Measurements from ENCODE around the gene BCKDK.

Gene BCKDK

DNA sequence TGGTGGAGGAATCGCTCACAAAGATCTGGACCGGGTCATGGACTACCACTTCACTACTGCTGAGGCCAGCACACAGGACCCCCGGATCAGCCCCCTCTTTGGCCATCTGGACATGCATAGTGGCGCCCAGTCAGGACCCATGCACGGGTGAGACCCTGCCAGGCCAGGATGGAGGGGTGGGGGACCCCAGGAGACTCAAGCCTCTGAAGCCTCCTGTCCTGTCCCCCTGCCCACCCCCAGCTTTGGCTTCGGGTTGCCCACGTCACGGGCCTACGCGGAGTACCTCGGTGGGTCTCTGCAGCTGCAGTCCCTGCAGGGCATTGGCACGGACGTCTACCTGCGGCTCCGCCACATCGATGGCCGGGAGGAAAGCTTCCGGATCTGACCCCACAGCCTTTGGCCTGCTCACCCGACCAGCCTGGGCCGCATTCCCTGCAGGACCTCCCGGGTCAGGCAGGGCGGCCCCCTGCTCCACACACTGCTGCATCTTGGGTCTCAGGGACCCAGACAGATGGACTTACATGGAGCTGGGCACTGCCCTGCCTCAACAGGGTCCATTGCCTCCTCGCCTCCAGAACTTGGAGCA lies 3.8 kb downstream of the BCKDK start:
- TF ChIP-seq TOX (CRISPR knock-in tag; IDR thresholded peaks at IDR 0.05; ENCODE audit: borderline replicate concordance) (no peak), GLIS3 (CRISPR knock-in tag; IDR thresholded peaks at IDR 0.05) (no peak)
- TF ChIP-seq, protein P1, sequence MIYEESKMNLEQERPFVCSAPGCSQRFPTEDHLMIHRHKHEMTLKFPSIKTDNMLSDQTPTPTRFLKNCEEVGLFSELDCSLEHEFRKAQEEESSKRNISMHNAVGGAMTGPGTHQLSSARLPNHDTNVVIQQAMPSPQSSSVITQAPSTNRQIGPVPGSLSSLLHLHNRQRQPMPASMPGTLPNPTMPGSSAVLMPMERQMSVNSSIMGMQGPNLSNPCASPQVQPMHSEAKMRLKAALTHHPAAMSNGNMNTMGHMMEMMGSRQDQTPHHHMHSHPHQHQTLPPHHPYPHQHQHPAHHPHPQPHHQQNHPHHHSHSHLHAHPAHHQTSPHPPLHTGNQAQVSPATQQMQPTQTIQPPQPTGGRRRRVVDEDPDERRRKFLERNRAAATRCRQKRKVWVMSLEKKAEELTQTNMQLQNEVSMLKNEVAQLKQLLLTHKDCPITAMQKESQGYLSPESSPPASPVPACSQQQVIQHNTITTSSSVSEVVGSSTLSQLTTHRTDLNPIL (CRISPR knock-in tag; IDR thresholded peaks at IDR 0.05; ENCODE audit: low read depth), result no peak
- TF ChIP-seq, protein P2, sequence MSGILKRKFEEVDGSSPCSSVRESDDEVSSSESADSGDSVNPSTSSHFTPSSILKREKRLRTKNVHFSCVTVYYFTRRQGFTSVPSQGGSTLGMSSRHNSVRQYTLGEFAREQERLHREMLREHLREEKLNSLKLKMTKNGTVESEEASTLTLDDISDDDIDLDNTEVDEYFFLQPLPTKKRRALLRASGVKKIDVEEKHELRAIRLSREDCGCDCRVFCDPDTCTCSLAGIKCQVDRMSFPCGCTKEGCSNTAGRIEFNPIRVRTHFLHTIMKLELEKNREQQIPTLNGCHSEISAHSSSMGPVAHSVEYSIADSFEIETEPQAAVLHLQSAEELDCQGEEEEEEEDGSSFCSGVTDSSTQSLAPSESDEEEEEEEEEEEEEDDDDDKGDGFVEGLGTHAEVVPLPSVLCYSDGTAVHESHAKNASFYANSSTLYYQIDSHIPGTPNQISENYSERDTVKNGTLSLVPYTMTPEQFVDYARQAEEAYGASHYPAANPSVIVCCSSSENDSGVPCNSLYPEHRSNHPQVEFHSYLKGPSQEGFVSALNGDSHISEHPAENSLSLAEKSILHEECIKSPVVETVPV (CRISPR knock-in tag; IDR thresholded peaks at IDR 0.05), result no peak
- ATAC-seq, result no peak

DNA sequence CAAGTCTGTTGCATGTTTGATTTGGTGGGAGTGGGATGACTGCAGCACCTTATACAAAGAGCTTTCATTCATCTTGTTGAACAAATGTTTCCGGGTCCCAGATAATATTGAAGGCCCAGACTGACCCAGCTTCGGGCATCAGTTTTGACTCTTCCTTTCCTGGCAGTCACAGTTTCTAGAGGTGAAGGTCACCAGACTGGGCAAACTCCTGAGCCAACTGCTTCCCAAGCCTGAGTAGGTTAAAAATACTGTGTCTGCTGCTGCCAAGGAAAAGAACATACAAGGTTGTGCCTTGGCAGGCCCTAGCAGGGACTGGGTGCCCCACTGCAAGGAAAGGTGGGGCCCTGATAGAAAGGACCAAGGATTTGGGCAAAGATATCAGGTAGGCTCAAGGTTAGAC lies 4.5 kb downstream of the BCKDK start:
- TF ChIP-seq ZNF565 (CRISPR knock-in tag; conservative IDR thresholded peaks at IDR 0.05; ENCODE audit: low read depth) (no peak), GLIS3 (CRISPR knock-in tag; IDR thresholded peaks at IDR 0.05) (no peak), TCF4 (CRISPR knock-in tag; IDR thresholded peaks at IDR 0.05; ENCODE audit: borderline replicate concordance) (no peak), ZFP30 (CRISPR knock-in tag; IDR thresholded peaks at IDR 0.05) (no peak), ZNF70 (CRISPR knock-in tag; IDR thresholded peaks at IDR 0.05) (no peak), ISL1 (CRISPR knock-in tag; IDR thresholded peaks at IDR 0.05) (no peak), TOX (CRISPR knock-in tag; IDR thresholded peaks at IDR 0.05; ENCODE audit: borderline replicate concordance) (no peak), ARNTL (CRISPR knock-in tag; IDR thresholded peaks at IDR 0.05; ENCODE audit: borderline replicate concordance, low read depth) (no peak), SNAI2 (CRISPR knock-in tag; IDR thresholded peaks at IDR 0.05) (no peak), ESRRG (CRISPR knock-in tag; IDR thresholded peaks at IDR 0.05) (no peak), CSDC2 (CRISPR knock-in tag; IDR thresholded peaks at IDR 0.05) (no peak), ZC3H10 (CRISPR knock-in tag; IDR thresholded peaks at IDR 0.05) (no peak), OSR1 (CRISPR knock-in tag; IDR thresholded peaks at IDR 0.05) (no peak), ZFP3 (CRISPR knock-in tag; IDR thresholded peaks at IDR 0.05) (no peak)
- TF ChIP-seq, protein P1 (CRISPR knock-in tag; IDR thresholded peaks at IDR 0.05; ENCODE audit: low read depth), result no peak
- TF ChIP-seq, protein P2 (CRISPR knock-in tag; IDR thresholded peaks at IDR 0.05), result no peak
- ATAC-seq, result no peak

DNA sequence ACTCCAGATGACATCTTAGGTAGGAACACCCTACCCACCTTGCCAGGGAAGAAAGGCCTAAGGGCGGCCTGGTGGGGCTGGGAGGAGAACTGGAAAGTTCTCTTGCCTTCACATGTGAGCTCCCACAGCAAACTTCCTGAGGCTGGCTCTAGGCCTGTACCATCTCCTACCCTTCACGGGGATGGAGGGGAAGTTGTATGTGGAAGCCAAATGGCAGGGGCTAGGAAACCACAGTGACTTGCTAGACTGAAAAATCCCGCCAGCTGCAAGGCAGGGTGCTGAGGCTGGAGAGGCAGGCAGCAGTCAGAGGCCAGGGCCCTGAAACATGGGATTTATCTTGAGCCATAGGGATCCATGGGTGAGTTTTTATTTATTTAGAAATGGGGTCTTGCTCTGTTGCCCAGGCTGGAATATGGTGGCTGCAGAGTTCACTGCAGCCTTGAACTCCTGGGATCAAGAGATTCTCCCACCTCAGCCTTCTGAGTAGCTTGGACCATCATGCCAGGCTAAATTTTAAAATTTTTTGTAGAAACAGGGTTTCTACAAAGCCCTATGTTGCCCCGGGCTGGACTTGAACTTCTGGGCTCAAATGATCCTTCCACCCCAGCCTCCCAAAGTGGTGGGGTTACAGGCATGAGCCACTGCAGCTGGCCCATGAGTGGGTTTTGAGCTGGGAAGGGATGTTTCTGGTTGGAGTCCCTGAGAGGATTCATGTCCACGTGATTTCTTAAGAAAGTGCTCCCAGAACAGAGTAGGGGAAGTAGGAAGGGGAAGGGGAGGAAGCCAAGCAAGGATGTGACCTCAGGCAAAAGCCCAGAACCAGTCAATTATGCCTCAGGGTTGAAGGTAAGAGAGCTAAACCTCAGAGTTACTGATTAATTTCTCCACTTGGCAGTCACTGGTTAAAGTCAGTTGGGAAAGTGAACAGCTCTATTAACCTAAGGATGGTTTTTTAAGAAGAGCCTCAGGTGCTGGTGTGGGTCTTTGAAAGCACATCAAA lies 5.2 kb downstream of the BCKDK start:
- ATAC-seq, result no peak
- TF ChIP-seq ZNF70 (CRISPR knock-in tag; IDR thresholded peaks at IDR 0.05) (no peak), ISL1 (CRISPR knock-in tag; IDR thresholded peaks at IDR 0.05) (no peak), CSDC2 (CRISPR knock-in tag; IDR thresholded peaks at IDR 0.05) (no peak), GLIS3 (CRISPR knock-in tag; IDR thresholded peaks at IDR 0.05) (no peak), BACH2 (CRISPR knock-in tag; IDR thresholded peaks at IDR 0.05; ENCODE audit: borderline replicate concordance) (no peak), TOX (CRISPR knock-in tag; IDR thresholded peaks at IDR 0.05; ENCODE audit: borderline replicate concordance) (no peak), ZFP30 (CRISPR knock-in tag; IDR thresholded peaks at IDR 0.05) (no peak), ZFP3 (CRISPR knock-in tag; IDR thresholded peaks at IDR 0.05) (no peak)
- TF ChIP-seq, protein P1 (CRISPR knock-in tag; IDR thresholded peaks at IDR 0.05; ENCODE audit: low read depth), result no peak
- TF ChIP-seq, protein P3, sequence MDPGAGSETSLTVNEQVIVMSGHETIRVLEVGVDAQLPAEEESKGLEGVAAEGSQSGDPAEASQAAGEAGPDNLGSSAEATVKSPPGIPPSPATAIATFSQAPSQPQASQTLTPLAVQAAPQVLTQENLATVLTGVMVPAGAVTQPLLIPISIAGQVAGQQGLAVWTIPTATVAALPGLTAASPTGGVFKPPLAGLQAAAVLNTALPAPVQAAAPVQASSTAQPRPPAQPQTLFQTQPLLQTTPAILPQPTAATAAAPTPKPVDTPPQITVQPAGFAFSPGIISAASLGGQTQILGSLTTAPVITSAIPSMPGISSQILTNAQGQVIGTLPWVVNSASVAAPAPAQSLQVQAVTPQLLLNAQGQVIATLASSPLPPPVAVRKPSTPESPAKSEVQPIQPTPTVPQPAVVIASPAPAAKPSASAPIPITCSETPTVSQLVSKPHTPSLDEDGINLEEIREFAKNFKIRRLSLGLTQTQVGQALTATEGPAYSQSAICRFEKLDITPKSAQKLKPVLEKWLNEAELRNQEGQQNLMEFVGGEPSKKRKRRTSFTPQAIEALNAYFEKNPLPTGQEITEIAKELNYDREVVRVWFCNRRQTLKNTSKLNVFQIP (CRISPR knock-in tag; IDR thresholded peaks at IDR 0.05; ENCODE audit: borderline replicate concordance, low read depth), result no peak
- TF ChIP-seq, protein P4, sequence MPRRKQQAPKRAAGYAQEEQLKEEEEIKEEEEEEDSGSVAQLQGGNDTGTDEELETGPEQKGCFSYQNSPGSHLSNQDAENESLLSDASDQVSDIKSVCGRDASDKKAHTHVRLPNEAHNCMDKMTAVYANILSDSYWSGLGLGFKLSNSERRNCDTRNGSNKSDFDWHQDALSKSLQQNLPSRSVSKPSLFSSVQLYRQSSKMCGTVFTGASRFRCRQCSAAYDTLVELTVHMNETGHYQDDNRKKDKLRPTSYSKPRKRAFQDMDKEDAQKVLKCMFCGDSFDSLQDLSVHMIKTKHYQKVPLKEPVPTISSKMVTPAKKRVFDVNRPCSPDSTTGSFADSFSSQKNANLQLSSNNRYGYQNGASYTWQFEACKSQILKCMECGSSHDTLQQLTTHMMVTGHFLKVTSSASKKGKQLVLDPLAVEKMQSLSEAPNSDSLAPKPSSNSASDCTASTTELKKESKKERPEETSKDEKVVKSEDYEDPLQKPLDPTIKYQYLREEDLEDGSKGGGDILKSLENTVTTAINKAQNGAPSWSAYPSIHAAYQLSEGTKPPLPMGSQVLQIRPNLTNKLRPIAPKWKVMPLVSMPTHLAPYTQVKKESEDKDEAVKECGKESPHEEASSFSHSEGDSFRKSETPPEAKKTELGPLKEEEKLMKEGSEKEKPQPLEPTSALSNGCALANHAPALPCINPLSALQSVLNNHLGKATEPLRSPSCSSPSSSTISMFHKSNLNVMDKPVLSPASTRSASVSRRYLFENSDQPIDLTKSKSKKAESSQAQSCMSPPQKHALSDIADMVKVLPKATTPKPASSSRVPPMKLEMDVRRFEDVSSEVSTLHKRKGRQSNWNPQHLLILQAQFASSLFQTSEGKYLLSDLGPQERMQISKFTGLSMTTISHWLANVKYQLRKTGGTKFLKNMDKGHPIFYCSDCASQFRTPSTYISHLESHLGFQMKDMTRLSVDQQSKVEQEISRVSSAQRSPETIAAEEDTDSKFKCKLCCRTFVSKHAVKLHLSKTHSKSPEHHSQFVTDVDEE (CRISPR knock-in tag; IDR thresholded peaks at IDR 0.05), result no peak
